Glutamatergic neuron (in vitro differentiated cells): ENCODE measurements around the gene LARP1. TPM values are rescaled to one million over a fixed set of nuclear protein-coding genes. Genes with fewer than 3 reads are reported as not detected.
A peak's percentile ranks its signal among the peaks of the same experiment; 100 is the strongest.
"Not testable (repeated sequence)": the region's sequence is repeated elsewhere in the genome, so short reads cannot be mapped to it uniquely, and the experiment has no call there.

Experiments
- DNase-seq: peaks from one replicate; pipeline ENCODE4 v3.0.0; 2022
- H3K27ac Mint-ChIP-seq: one replicate; pipeline ENCODE4 v1.8.0; 2020; ENCODE audit warnings: mild to moderate bottlenecking, mixed read lengths, inconsistent platforms; ENCODE audit not compliant: unreplicated experiment
- H3K27me3 Mint-ChIP-seq: one replicate; pipeline ENCODE4 v1.8.0; 2020; ENCODE audit warnings: mild to moderate bottlenecking, moderate library complexity, mixed read lengths, inconsistent platforms; ENCODE audit not compliant: unreplicated experiment
- H3K36me3 Mint-ChIP-seq: one replicate; pipeline ENCODE4 v1.8.0; 2020; ENCODE audit warnings: mild to moderate bottlenecking, mixed read lengths, inconsistent platforms; ENCODE audit not compliant: unreplicated experiment
- H3K4me1 Mint-ChIP-seq: one replicate; pipeline ENCODE4 v1.8.0; 2020; ENCODE audit warnings: mild to moderate bottlenecking, low read depth, mixed read lengths, inconsistent platforms; ENCODE audit not compliant: unreplicated experiment
- H3K4me3 Mint-ChIP-seq: one replicate; pipeline ENCODE4 v1.8.0; 2020; ENCODE audit warnings: mild to moderate bottlenecking, mixed read lengths, inconsistent platforms; ENCODE audit not compliant: unreplicated experiment
- H3K9me3 Mint-ChIP-seq: one replicate; pipeline ENCODE4 v1.8.0; 2020; ENCODE audit warnings: mild to moderate bottlenecking, moderate library complexity, mixed read lengths, inconsistent platforms; ENCODE audit not compliant: unreplicated experiment
- total RNA-seq: library from RNA; stranded (reverse); fragmentation: NEBNext Ultra II Directional; extraction: Animal tissue kit (Norgen Biotek cat#: 25700); gene quantifications from one replicate; pipeline ENCODE4 v1.2.1, GENCODE V29; 2021; ENCODE audit not compliant: unreplicated experiment
- TF ChIP-seq, protein P1 (sequence below): fragments of 200-600 bp; sonication (generic); IDR thresholded peaks from one replicate; pipeline ENCODE4 v1.5.0; 2021; ENCODE audit not compliant: partially characterized antibody, unreplicated experiment

Gene LARP1
- total RNA-seq, 1 donor from 2014 or later: 199 TPM

DNA sequence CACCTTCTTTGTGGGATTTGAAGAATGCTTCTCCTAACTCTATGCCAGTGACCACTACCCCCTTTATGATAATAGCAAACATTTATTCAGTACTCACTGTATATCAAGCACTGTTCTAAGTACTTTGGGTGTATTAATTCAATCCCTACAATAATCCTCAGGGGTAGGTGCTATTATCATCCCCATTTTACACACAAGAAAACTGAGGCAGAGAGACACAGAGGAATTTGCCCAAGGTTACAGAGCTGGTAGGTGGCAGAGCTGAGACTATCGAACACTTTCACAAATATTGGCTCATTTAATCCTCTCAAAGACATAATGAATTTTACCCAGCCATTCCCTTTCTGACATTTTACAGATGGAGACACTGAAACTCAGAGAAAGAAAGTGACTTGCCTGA lies 9.8 kb upstream of the LARP1 start:
- no peak for DNase-seq
- peaks cover 1% of the 10 kb centered on the region for H3K27me3 Mint-ChIP-seq
- H3K4me3 Mint-ChIP-seq: no peak overlapping the region
- no peak overlapping the region for H3K27ac Mint-ChIP-seq
- no peaks in the 10 kb centered on the region for H3K36me3 Mint-ChIP-seq
- H3K9me3 Mint-ChIP-seq: no peaks in the 10 kb centered on the region
- TF ChIP-seq, protein P1, sequence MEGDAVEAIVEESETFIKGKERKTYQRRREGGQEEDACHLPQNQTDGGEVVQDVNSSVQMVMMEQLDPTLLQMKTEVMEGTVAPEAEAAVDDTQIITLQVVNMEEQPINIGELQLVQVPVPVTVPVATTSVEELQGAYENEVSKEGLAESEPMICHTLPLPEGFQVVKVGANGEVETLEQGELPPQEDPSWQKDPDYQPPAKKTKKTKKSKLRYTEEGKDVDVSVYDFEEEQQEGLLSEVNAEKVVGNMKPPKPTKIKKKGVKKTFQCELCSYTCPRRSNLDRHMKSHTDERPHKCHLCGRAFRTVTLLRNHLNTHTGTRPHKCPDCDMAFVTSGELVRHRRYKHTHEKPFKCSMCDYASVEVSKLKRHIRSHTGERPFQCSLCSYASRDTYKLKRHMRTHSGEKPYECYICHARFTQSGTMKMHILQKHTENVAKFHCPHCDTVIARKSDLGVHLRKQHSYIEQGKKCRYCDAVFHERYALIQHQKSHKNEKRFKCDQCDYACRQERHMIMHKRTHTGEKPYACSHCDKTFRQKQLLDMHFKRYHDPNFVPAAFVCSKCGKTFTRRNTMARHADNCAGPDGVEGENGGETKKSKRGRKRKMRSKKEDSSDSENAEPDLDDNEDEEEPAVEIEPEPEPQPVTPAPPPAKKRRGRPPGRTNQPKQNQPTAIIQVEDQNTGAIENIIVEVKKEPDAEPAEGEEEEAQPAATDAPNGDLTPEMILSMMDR: no peak
- H3K4me1 Mint-ChIP-seq: peaks cover 2% of the 10 kb centered on the region

DNA sequence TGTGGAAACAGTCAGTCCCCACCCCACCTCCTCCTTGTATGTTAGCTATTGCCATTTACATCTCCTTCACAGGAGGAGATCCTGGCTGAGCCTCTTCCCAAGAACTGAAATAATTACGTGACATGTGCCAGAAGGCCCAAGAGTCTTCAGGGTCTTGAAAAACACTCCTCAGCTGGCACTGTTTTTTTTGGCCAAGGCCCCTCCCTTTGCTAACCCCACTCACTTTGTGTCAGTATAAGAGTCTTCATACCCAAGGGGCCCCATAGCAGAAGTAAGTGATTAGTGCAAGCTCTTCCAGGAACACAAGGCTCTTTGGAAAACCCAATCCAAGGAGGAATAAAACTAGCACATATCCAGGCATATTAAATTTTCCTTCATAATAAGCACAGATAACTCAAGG lies 5.7 kb upstream of the LARP1 start:
- DNase-seq: no peak
- H3K27me3 Mint-ChIP-seq: no peaks in the 10 kb centered on the region
- TF ChIP-seq, protein P1: no peak
- no peaks in the 10 kb centered on the region for H3K9me3 Mint-ChIP-seq
- H3K27ac Mint-ChIP-seq: no peak overlapping the region
- no peak overlapping the region for H3K4me3 Mint-ChIP-seq
- peaks cover 6% of the 10 kb centered on the region for H3K4me1 Mint-ChIP-seq
- H3K36me3 Mint-ChIP-seq: no peaks in the 10 kb centered on the region

DNA sequence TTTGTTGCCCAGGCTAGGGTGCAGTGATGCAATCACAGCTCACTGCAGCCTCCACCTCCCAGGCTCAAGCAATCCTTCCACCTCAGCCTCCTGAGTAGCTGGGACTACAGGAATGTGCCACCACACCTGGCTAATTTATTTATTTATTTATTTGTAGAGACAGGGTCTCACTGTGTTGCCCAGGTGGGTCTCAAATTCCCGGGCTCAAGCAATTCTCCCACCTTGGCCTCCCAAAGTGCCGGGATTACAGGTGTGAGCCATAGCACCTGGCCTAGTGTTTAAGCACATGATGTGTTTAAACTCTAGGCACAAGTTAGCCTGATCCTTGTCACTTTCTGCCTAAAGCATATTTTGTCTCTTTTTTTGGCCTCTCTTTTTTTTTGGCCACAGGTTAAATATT lies 4.5 kb upstream of the LARP1 start:
- H3K36me3 Mint-ChIP-seq, H3K27me3 Mint-ChIP-seq: not testable (repeated sequence)

DNA sequence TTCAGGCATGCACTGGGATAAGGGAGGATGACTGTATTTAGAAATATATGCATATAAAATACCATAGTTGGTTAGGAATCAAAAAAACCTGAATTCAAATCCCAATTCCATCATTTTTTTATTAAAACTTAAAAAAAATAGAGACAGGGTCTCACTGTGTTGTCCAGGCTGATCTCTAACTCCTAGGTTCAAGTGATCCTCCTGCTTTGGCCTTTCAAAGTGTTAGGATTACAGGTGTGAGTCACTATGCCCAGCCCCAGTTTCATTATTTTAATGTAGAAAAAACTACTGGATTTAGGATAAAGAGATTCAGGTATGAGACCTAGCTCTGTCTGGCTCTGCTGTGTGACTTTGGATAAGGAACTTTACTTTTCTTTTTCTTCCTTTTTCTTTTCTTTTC lies 3.3 kb upstream of the LARP1 start:
- DNase-seq: no peak
- H3K36me3 Mint-ChIP-seq: no peaks in the 10 kb centered on the region
- peaks cover 6% of the 10 kb centered on the region for H3K27me3 Mint-ChIP-seq
- peaks cover 6% of the 10 kb centered on the region for H3K4me1 Mint-ChIP-seq
- no peak overlapping the region for H3K27ac Mint-ChIP-seq
- no peak overlapping the region for H3K4me3 Mint-ChIP-seq
- TF ChIP-seq, protein P1: no peak
- H3K9me3 Mint-ChIP-seq: peaks cover 4% of the 10 kb centered on the region

More for the DNA sequence above, 4.5 kb upstream of the LARP1 start:
- not testable (repeated sequence) for H3K27ac Mint-ChIP-seq, H3K4me3 Mint-ChIP-seq, H3K9me3 Mint-ChIP-seq, H3K4me1 Mint-ChIP-seq, DNase-seq

DNA sequence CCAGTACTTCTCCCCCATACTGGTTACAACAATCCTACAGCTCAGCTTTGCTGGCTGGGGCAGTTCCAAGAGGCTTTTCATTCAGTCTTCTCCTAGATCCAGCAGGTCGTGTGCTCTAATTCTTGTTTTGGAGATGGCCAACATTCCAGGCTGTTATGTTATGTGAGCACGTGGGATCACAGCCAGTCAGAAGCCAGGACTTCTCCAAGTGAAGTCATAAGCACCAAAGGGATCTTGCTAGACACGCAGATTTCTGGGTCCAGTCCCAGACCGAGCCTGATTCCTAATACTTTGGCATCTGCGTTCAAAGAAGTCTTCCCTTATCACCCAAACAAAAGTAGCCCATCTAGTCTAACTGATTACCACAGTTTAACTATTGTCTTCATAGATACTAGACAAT lies 1.4 kb upstream of the LARP1 start:
- Mint-ChIP-seq H3K27ac (peak overlapping the region; percentile 50), H3K4me1 (peaks cover 15% of the 10 kb centered on the region), H3K9me3 (peaks cover 11% of the 10 kb centered on the region), H3K4me3 (peak overlapping the region; percentile 70), H3K27me3 (peaks cover 11% of the 10 kb centered on the region), H3K36me3 (no peaks in the 10 kb centered on the region)
- DNase-seq: no peak
- TF ChIP-seq, protein P1: no peak
